Brain pericyte (primary cell): ENCODE data around the gene TICAM2.

Experiments
- DNase-seq: peaks from one replicate; pipeline ENCODE4 v3.0.0-alpha.2; 2012; ENCODE audit warnings: low read depth, low spot score

TICAM2 gene

GRCh38 chr5:115532517-115532916, 69.8 kb downstream of the TICAM2 start:
- DNase-seq, result no peak

- DNase-seq, result no peak
Observed at GRCh38 chr5:115531787-115532367, 70.4 kb downstream of the TICAM2 start.

- DNase-seq, result no peak
Observed at GRCh38 chr5:115531380-115531779, 70.9 kb downstream of the TICAM2 start.

DNA sequence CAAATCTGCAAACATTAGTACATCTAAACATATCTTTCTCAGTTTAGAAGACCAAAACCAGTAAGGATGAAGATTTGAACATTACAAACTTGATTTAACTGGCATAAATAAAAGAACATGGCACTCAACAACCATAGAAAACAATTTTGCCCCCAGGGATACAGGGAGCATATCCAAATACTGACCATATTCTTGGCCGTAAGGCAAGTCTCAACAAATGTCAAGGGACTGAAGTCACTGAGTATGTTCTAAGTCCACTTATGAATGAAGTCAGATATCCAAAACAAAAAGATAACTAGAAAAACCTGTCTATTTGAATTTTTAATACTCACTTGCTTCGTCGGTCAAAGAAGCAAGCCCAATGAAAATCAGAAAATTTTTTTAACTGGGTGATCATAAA, 71.9 kb downstream of the TICAM2 start:
- DNase-seq, result no peak
